Omental fat pad (tissue), 4 donors: ENCODE measurements around the gene MRAS. TPM values are rescaled to one million over a fixed set of nuclear protein-coding genes. Genes with fewer than 3 reads are reported as not detected.
"Not testable (repeated sequence)": the region's sequence is repeated elsewhere in the genome, so short reads cannot be mapped to it uniquely, and the experiment has no call there.

Experiments used
- ATAC-seq: fragments of 150-250 bp; one replicate; pipeline ENCODE4 v1.9.1; 2016; ENCODE audit warnings: mild to moderate bottlenecking, moderate library complexity; ENCODE audit not compliant: low FRiP score
- DNase-seq: peaks from one replicate; pipeline ENCODE4 v3.0.0-alpha.2; 2019; ENCODE audit warnings: low spot score
- total RNA-seq, 4 donors: library from RNA; depleted of rRNA; stranded (reverse); fragments of >200 nt; gene quantifications; one replicate each; pipeline ENCODE4 v1.1.0, GENCODE V29; 2016
- TF ChIP-seq, protein P1 (sequence below), 3 donors: fragments of 450-650 bp; IDR thresholded peaks; one replicate each; pipeline ENCODE4 v1.5.1; 2016 to 2017; ENCODE audit warnings: antibody characterized with exemption in 3 of 3, mild to moderate bottlenecking in 3 of 3, moderate library complexity in 2 of 3

Gene MRAS
- total RNA-seq, 4 donors from 2014 or later, result 63.1 to 210 (median 106) TPM

DNA sequence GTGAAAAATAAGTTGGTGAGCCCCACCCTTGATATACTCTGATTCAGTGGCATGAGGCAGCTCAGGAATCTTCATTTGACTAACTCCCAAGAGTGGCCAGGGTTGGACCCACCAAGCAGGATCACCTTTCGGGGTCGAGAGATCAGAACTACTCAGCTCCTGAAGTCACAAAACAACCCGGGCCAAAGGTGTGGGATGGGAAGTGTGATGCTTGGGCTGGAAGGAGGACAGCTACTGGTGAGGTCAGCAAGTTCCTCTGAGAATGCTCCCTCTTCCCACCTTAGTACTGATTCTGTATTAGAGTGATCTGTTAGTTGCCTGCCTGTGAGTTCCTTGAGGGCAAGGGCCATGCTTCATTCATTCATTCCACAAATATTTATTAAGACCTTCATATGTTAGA lies 101.1 kb downstream of the MRAS start:
- ATAC-seq, result no peak
- DNase-seq, result no peak
- TF ChIP-seq, protein P1, sequence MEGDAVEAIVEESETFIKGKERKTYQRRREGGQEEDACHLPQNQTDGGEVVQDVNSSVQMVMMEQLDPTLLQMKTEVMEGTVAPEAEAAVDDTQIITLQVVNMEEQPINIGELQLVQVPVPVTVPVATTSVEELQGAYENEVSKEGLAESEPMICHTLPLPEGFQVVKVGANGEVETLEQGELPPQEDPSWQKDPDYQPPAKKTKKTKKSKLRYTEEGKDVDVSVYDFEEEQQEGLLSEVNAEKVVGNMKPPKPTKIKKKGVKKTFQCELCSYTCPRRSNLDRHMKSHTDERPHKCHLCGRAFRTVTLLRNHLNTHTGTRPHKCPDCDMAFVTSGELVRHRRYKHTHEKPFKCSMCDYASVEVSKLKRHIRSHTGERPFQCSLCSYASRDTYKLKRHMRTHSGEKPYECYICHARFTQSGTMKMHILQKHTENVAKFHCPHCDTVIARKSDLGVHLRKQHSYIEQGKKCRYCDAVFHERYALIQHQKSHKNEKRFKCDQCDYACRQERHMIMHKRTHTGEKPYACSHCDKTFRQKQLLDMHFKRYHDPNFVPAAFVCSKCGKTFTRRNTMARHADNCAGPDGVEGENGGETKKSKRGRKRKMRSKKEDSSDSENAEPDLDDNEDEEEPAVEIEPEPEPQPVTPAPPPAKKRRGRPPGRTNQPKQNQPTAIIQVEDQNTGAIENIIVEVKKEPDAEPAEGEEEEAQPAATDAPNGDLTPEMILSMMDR (IDR thresholded peaks at IDR 0.05), result no peak

DNA sequence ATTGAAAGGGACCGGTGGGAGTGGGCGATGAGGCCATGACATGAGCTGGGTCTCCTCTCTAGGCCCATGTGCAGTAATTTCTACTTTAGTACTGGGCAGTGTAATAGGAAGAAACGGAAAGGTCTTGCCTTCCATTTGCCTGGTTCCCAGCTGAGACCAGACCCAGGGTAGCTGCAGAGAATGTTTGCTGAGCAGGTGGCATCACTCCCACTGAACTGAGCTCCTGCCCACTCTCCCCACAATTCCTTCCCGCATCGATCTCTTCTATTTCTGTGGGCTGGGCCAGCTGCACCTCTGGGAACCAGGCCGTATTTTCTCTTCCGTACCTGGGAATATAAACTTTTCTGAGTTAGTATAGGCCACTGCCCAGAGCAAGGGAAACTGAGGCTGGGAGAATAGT lies 101.8 kb downstream of the MRAS start:
- DNase-seq (no peak), ATAC-seq (no peak)
- TF ChIP-seq, protein P1 (IDR thresholded peaks at IDR 0.05), result no peak

DNA sequence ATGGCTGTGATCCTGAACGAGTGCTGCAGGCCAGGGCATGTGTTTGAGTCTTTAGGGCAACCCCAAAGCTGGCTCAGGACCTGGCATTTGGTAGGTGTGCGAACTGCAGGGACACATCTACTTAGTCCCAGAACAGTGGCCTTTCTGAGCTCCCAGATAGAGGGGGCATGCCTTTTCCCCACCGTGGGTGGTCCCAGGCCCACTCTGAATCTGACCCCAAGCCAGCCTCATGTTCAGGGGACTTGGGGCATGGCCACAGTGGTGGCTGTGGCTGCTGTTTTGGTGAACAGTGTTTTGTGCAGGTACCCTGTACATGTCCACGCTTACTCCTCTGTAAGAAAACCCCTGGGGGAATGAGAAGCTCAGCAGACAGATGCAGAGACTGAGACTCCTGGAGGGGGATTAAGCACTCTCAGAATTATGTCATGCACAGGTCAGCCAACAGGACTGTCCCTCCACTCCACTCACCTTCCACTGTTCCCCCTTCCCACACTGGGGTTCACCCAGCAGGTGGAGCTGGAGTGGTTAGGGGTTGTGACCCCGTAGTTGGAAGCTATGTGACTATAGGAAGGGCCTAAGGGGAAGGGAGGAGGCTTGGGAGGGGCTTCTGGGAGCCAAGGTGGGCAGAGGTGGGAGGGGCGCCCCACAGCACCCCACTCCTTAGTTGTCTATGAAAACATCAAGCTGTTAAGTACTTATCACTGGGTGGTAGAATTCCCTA lies 102.5 kb downstream of the MRAS start:
- DNase-seq, result no peak
- no peak for ATAC-seq
- TF ChIP-seq, protein P1 (IDR thresholded peaks at IDR 0.05), result no peak

DNA sequence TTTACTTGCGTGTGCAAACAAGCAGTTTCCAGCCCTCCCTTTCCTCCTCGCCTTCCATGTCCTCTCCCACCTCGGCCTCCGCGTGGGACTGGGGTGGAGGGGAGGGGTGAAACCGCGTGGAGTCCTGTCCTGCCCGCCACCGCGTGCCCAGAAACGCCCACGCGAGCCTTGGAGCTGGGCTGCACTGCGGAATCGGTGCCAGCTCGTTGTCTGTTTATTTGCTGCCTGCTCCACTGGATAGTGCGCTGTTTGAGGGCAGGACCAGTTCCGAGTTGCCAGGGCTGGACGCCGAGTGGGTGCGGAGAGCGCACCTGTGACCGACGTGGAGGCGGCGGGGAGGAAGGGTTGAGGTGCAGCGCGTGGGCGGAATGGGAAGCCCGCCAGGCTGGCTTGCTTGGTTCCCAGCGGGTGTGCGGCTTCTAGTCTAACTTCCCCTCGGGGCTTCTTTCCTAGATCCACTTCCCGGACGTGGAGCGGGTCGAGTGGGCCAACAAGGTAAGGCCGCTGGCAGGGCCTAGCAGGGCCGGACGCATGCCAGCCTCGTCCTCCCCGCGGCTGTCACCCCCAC lies 103.3 kb downstream of the MRAS start:
- TF ChIP-seq, protein P1 (IDR thresholded peaks at IDR 0.05), result no peak
- ATAC-seq (no peak), DNase-seq (no peak)

DNA sequence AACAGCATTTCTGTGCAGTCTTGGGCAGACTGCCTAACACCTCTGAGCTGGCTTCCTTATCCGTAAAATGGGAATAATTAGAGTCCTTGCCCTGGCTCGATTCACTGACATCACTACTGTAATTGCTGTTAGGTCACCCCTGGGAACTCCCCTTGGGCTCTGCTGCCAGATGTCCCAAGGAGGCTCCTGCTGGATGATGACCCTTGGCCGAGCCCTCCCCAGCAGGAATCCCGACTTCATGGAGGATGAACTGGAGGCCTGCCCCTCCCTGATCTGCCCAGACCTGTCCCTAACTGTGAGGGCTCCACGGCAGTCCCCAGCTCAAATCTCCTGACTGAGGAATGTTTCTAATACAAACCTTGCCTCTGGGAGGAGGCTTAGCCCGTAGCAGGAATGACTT lies 104.1 kb downstream of the MRAS start:
- ATAC-seq (no peak), DNase-seq (no peak)
- TF ChIP-seq, protein P1 (IDR thresholded peaks at IDR 0.05), result no peak

DNA sequence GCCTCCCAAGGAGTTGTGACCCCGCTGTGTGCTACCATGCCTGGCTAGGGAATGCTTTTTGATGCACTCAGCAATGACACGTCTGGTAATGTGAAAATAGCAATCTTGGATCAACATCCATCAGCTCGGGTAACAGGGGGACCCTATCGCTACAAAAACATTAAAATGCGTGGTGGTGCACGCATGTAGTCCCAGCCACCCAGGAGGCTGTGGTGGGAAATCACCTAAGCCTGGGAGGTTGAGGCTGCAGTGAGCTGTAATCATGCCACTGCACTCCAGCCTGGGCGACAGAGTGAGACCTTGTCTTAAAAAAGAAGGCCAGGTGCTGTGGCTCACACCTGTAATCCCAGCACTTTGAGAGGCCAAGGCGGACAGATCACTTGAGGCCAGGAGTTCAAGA lies 105.6 kb downstream of the MRAS start:
- ATAC-seq, DNase-seq: not testable (repeated sequence)

Other genes starting within 250 kb of the MRAS start
- gene DZIP1L, start 233.0 kb upstream of the MRAS start, total RNA-seq, result 10 to 100 TPM; 14.6 to 38.7 (median 30.0) TPM
- not detected for gene A4GNT, start 216.2 kb upstream of the MRAS start, total RNA-seq
- 10 to 100 TPM in 3 of 4 donors, 1 to 10 TPM in 1; 7.2 to 13.1 (median 11.7) TPM for gene DBR1, start 173.7 kb upstream of the MRAS start, total RNA-seq
- 100 to 1,000 TPM in 2 of 4 donors, 10 to 100 TPM in 2; 61.5 to 121 (median 95.3) TPM for gene ARMC8, start 161.3 kb upstream of the MRAS start, total RNA-seq
- under 1 TPM in 1 of 4 donors, not detected in 3; 0.48 TPM for gene NME9, start 18.7 kb upstream of the MRAS start, total RNA-seq
- 1 to 10 TPM in 2 of 4 donors, under 1 TPM in 1, not detected in 1; 0.75 to 2.3 (median 1.5) TPM for gene ESYT3, start 86.0 kb downstream of the MRAS start, total RNA-seq
- 10 to 100 TPM; 10.6 to 15.4 (median 13.8) TPM for gene CEP70, start 245.7 kb downstream of the MRAS start, total RNA-seq